IMR-90 (cell line): Measurements from ENCODE around the gene MPPED1. TPM values are rescaled to one million over a fixed set of nuclear protein-coding genes. Genes with fewer than 3 reads are reported as not detected.

Source experiments
- ATAC-seq: fragments of 200-7000 bp; cut with Tn5 transposase; 2 replicates; pipeline ENCODE4 v1.9.1; 2020; ENCODE audit warnings: low read depth, mild to moderate bottlenecking, moderate library complexity
- BruUV-seq: library from RNA; stranded (reverse); fragments of 400-500 nt; replicated peaks from 2 replicates; lab custom pipeline; 2021; lab: Mats Ljungman, UMichigan
- CTCF ChIA-PET: fragments of 300-600 bp; formaldehyde crosslinking; extraction: SDS; loops from one replicate; lab custom pipeline; 2021; ENCODE audit warnings: antibody characterized with exemption; lab: Yijun Ruan, JAX
- POLR2A ChIA-PET: fragments of 300-600 bp; sonication (Branson Sonifier 250); formaldehyde crosslinking; loops from one replicate; lab custom pipeline; 2022; ENCODE audit warnings: antibody characterized with exemption; ENCODE audit not compliant: unreplicated experiment; lab: Charles Lee
- DNase-seq: peaks from one replicate; pipeline ENCODE4 v3.0.0; 2013
- H2AFZ ChIP-seq: replicated peaks from 2 replicates; pipeline ENCODE3; 2013; ENCODE audit warnings: low read length, mild to moderate bottlenecking; ENCODE audit not compliant: poor library complexity
- H2AK5ac ChIP-seq: 2 replicates; pipeline ENCODE4 v1.6.1; 2013; ENCODE audit warnings: low read depth, low read length, inconsistent platforms
- H2AK9ac ChIP-seq: replicated peaks from 2 replicates; pipeline ENCODE3; 2013; ENCODE audit warnings: mild to moderate bottlenecking, low read depth, low read length, moderate library complexity; ENCODE audit not compliant: poor library complexity
- H2BK120ac ChIP-seq: 2 replicates; pipeline ENCODE4 v1.6.1; 2013; ENCODE audit warnings: low read depth, low read length, inconsistent platforms
- H2BK15ac ChIP-seq: 3 replicates; pipeline ENCODE4 v1.6.1; 2013; ENCODE audit warnings: low read depth, low read length, inconsistent platforms
- H2BK20ac ChIP-seq: 2 replicates; pipeline ENCODE4 v1.6.1; 2013; ENCODE audit warnings: low read depth, mild to moderate bottlenecking, inconsistent platforms, low read length, moderate library complexity
- H2BK5ac ChIP-seq: 2 replicates; pipeline ENCODE4 v1.6.1; 2013; ENCODE audit warnings: mild to moderate bottlenecking, low read depth, low read length, inconsistent platforms; ENCODE audit not compliant: poor library complexity, severe bottlenecking
- H3K14ac ChIP-seq: replicated peaks from 2 replicates; pipeline ENCODE4 v1.6.1; 2013; ENCODE audit warnings: low read depth, low read length, inconsistent platforms
- H3K18ac ChIP-seq: 2 replicates; pipeline ENCODE4 v1.6.1; 2013; ENCODE audit warnings: low read depth, low read length, control low read depth
- H3K23ac ChIP-seq: 2 replicates; pipeline ENCODE4 v1.6.1; 2013; ENCODE audit warnings: low read depth, low read length, inconsistent platforms
- H3K27ac ChIP-seq: 2 replicates; pipeline ENCODE4 v1.5.1; 2013; ENCODE audit warnings: mild to moderate bottlenecking, control low read depth, low read length; ENCODE audit not compliant: insufficient read depth
- H3K27me3 ChIP-seq: 2 replicates; pipeline ENCODE4 v1.6.1; 2013; ENCODE audit warnings: low read length; ENCODE audit not compliant: control insufficient read depth, insufficient read depth
- H3K36me3 ChIP-seq: 2 replicates; pipeline ENCODE4 v1.6.1; 2013; ENCODE audit warnings: low read length, mixed read lengths; ENCODE audit not compliant: control insufficient read depth, insufficient read depth
- H3K4ac ChIP-seq: 2 replicates; pipeline ENCODE4 v1.6.1; 2013; ENCODE audit warnings: low read depth, low read length, inconsistent platforms
- H3K4me1 ChIP-seq: 2 replicates; pipeline ENCODE4 v1.6.1; 2013; ENCODE audit warnings: low read length, mixed read lengths; ENCODE audit not compliant: control insufficient read depth, insufficient read depth
- H3K4me2 ChIP-seq: 2 replicates; pipeline ENCODE4 v1.6.1; 2013; ENCODE audit warnings: low read depth, mild to moderate bottlenecking, control low read depth, low read length, moderate library complexity
- H3K4me3 ChIP-seq: 2 replicates; pipeline ENCODE4 v1.5.1; 2013; ENCODE audit warnings: low read depth, mild to moderate bottlenecking, control low read depth, low read length, moderate library complexity; ENCODE audit not compliant: insufficient read depth
- H3K56ac ChIP-seq: 2 replicates; pipeline ENCODE4 v1.6.1; 2013; ENCODE audit warnings: low read length, inconsistent platforms; ENCODE audit not compliant: insufficient read depth; ENCODE audit errors: extremely low read depth
- H3K79me1 ChIP-seq, 2 experiments: 2 replicates each; pipeline ENCODE4 v1.6.1; 2013; ENCODE audit warnings: low read length in 2 of 2, inconsistent platforms in 1 of 2, low read depth in 1 of 2
- H3K9ac ChIP-seq: 2 replicates; pipeline ENCODE4 v1.6.1; 2013; ENCODE audit warnings: low read depth, low read length, control low read depth
- H3K9me1 ChIP-seq: 2 replicates; pipeline ENCODE4 v1.6.1; 2013; ENCODE audit warnings: low read length, inconsistent platforms; ENCODE audit not compliant: insufficient read depth
- H3K9me3 ChIP-seq: 2 replicates; pipeline ENCODE4 v1.6.1; 2013; ENCODE audit warnings: low read length; ENCODE audit not compliant: control insufficient read depth, insufficient read depth
- H4K20me1 ChIP-seq: 2 replicates; pipeline ENCODE4 v1.6.1; 2013; ENCODE audit warnings: low read length, inconsistent platforms; ENCODE audit not compliant: insufficient read depth
- H4K5ac ChIP-seq: 2 replicates; pipeline ENCODE4 v1.6.1; 2013; ENCODE audit warnings: mild to moderate bottlenecking, low read depth, low read length, control low read depth
- H4K8ac ChIP-seq, 2 experiments: 2 replicates each; pipeline ENCODE4 v1.6.1; 2013; ENCODE audit warnings: low read depth in 2 of 2, low read length in 2 of 2, control low read depth in 1 of 2, inconsistent platforms in 1 of 2
- H4K91ac ChIP-seq: 2 replicates; pipeline ENCODE4 v1.6.1; 2013; ENCODE audit warnings: low read depth, low read length, inconsistent platforms; ENCODE audit not compliant: insufficient read depth
- BHLHE40 ChIP-seq: fragments of 150-350 bp; IDR thresholded peaks from 2 replicates; pipeline ENCODE4 v1.6.1; 2016; ENCODE audit warnings: mild to moderate bottlenecking, low read depth, low read length
- MXI1 ChIP-seq: IDR thresholded peaks from 2 replicates; pipeline ENCODE4 v1.6.1; 2012; ENCODE audit warnings: low read depth, mild to moderate bottlenecking, low read length, moderate library complexity, borderline replicate concordance
- RAD21 ChIP-seq: IDR thresholded peaks from 2 replicates; pipeline ENCODE4 v1.6.1; 2012; ENCODE audit warnings: low read length, improper control_type of control experiment
- RCOR1 ChIP-seq: IDR thresholded peaks from 2 replicates; pipeline ENCODE4 v1.6.1; 2012; ENCODE audit warnings: mild to moderate bottlenecking, low read length, improper control_type of control experiment; ENCODE audit not compliant: insufficient replicate concordance
- RFX5 ChIP-seq: IDR thresholded peaks from 2 replicates; pipeline ENCODE4 v1.8.0; 2012; ENCODE audit warnings: low read depth, mild to moderate bottlenecking, low read length, moderate library complexity
- SMC3 ChIP-seq: fragments of 150-350 bp; IDR thresholded peaks from 2 replicates; pipeline ENCODE4 v1.6.1; 2016; ENCODE audit warnings: low read depth, mild to moderate bottlenecking, antibody characterized with exemption, low read length, moderate library complexity
- WGBS, 2 experiments: methylation state at CpG; one replicate each; pipeline versions ENCODE4 v1.1.5 to v1.1.7; 2013; ENCODE audit warnings: missing lambda C conversion rate in 2 of 2; ENCODE audit not compliant: insufficient read length in 1 of 2; ENCODE audit errors: extremely low coverage in 2 of 2; 5-methylcytosine and 5-hydroxymethylcytosine counted together
- dilution Hi-C: fragments of 300-500 bp; cut with HindIII; formaldehyde crosslinking; loops from one replicate; pipeline ENCODE4 v1.14.3; 2018; ENCODE audit warnings: low sequenced_read_pairs; ENCODE audit not compliant: unreplicated experiment
- in situ Hi-C: fragments of 300-500 bp; cut with MboI; formaldehyde crosslinking; loops from 3 replicates; pipeline ENCODE4 v1.14.3; 2019; ENCODE audit warnings: low sequenced_read_pairs, inconsistent platforms, mixed read lengths
- intact Hi-C: fragments of 100-400 bp; cut with micrococcal nuclease; formaldehyde crosslinking; loops from 2 replicates; pipeline ENCODE4 v1.10.0; 2022
- polyA plus RNA-seq, 3 experiments: library from polyadenylated mRNA; depleted of rRNA; stranded (reverse); fragments of >200 nt; gene quantifications; 2 replicates each; pipeline ENCODE4 v1.2.3, GENCODE V29; 2012; ENCODE audit warnings: low replicate concordance in 1 of 3
- total RNA-seq: library from RNA; depleted of rRNA; stranded (reverse); fragments of >200 nt; gene quantifications from 2 replicates; pipeline ENCODE4 v1.2.3, GENCODE V29; 2012
- TF ChIP-seq, protein P1 (sequence below): fragments of 150-350 bp; IDR thresholded peaks from 2 replicates; pipeline ENCODE4 v1.6.1; 2017; ENCODE audit warnings: mild to moderate bottlenecking, antibody characterized with exemption, low read length, low read depth
- TF ChIP-seq, protein P2 (sequence below): conservative IDR thresholded peaks from 2 replicates; pipeline ENCODE4 v1.5.1; 2012; ENCODE audit warnings: mild to moderate bottlenecking, low read depth, low read length, improper control_type of control experiment

MPPED1 gene
- total and polyA plus RNA-seq, 2 of the 4 experiments (the other 2 are of a cell fraction) = not detected

- intact Hi-C loops = no loop called here
- ATAC-seq (no peak), DNase-seq (no peak)
- H3K9me1 ChIP-seq = no peaks in the 10 kb centered on the region
- H3K4me3 ChIP-seq = no peak overlapping the region
- no peaks in the 10 kb centered on the region for H3K79me1 ChIP-seq
- in situ Hi-C loops = no loop called here
- no peak overlapping the region for H3K14ac ChIP-seq
- H4K5ac ChIP-seq = no peak overlapping the region
- H3K23ac ChIP-seq = no peak overlapping the region
- H2BK120ac ChIP-seq = no peak overlapping the region
- TF ChIP-seq, protein P1, sequence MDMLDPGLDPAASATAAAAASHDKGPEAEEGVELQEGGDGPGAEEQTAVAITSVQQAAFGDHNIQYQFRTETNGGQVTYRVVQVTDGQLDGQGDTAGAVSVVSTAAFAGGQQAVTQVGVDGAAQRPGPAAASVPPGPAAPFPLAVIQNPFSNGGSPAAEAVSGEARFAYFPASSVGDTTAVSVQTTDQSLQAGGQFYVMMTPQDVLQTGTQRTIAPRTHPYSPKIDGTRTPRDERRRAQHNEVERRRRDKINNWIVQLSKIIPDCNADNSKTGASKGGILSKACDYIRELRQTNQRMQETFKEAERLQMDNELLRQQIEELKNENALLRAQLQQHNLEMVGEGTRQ = no peak
- TF ChIP-seq, protein P2, sequence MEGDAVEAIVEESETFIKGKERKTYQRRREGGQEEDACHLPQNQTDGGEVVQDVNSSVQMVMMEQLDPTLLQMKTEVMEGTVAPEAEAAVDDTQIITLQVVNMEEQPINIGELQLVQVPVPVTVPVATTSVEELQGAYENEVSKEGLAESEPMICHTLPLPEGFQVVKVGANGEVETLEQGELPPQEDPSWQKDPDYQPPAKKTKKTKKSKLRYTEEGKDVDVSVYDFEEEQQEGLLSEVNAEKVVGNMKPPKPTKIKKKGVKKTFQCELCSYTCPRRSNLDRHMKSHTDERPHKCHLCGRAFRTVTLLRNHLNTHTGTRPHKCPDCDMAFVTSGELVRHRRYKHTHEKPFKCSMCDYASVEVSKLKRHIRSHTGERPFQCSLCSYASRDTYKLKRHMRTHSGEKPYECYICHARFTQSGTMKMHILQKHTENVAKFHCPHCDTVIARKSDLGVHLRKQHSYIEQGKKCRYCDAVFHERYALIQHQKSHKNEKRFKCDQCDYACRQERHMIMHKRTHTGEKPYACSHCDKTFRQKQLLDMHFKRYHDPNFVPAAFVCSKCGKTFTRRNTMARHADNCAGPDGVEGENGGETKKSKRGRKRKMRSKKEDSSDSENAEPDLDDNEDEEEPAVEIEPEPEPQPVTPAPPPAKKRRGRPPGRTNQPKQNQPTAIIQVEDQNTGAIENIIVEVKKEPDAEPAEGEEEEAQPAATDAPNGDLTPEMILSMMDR = no peak
- no peak for TF ChIP-seq BHLHE40
- TF ChIP-seq RFX5 = no peak
- TF ChIP-seq RCOR1 = no peak
- TF ChIP-seq RAD21 = no peak
- no peak for TF ChIP-seq MXI1
- TF ChIP-seq SMC3 = no peak
- no TSS peak for BruUV-seq
- no peak overlapping the region for H4K91ac ChIP-seq
- no peak overlapping the region for H2BK20ac ChIP-seq
- ChIA-PET POLR2A (no interaction called here), CTCF (no interaction called here)
- H3K36me3 ChIP-seq = no peaks in the 10 kb centered on the region
- no peak overlapping the region for H2AFZ ChIP-seq
- H3K9ac ChIP-seq = no peak overlapping the region
- H3K4ac ChIP-seq = no peak overlapping the region
- no peak overlapping the region for H3K18ac ChIP-seq
- no peak overlapping the region for H2AK5ac ChIP-seq
- H2BK15ac ChIP-seq = no peak overlapping the region
- H4K8ac ChIP-seq = no peak overlapping the region
- H3K27me3 ChIP-seq = no peaks in the 10 kb centered on the region
- H3K56ac ChIP-seq = no peak overlapping the region
- 51% methylated on average over 5 of the region's 9 CpGs; no CpG with 5 or more reads in 1 of the 2 experiments for WGBS, 2 experiments
- no peaks in the 10 kb centered on the region for H4K20me1 ChIP-seq
- H2AK9ac ChIP-seq = no peak overlapping the region
- H3K4me1 ChIP-seq = no peaks in the 10 kb centered on the region
- dilution Hi-C loops = no loop called here
- no peak overlapping the region for H3K27ac ChIP-seq
- no peak overlapping the region for H3K4me2 ChIP-seq
- H3K9me3 ChIP-seq = peaks cover 18% of the 10 kb centered on the region
- no peak overlapping the region for H2BK5ac ChIP-seq
Measured at GRCh38 chr22:43510281-43511070, 98.7 kb downstream of the MPPED1 start.
